Stimulated activated CD8-positive, alpha-beta memory T cell treated with anti-CD3 and anti-CD28 coated beads, Interleukin-2, amount 100 ng/mL, for 48 hours (primary cell): ENCODE data around the gene SIN3B.

ENCODE experiments used
- DNase-seq, 2 donors: peaks; one replicate each; pipeline ENCODE4 v3.0.0-alpha.2; 2020; ENCODE audit warnings: low read depth in 2 of 2

SIN3B gene

GRCh38 chr19:16911046-16911445 lies 81.8 kb downstream of the SIN3B start:
- no peak for DNase-seq

GRCh38 chr19:16912780-16913179 lies 83.6 kb downstream of the SIN3B start:
- DNase-seq, result no peak

- DNase-seq, result no peak
These were observed 85.2 kb downstream of the SIN3B start for GRCh38 chr19:16914421-16914820.

- no peak for DNase-seq
These were observed 85.9 kb downstream of the SIN3B start for GRCh38 chr19:16915135-16915534.

- no peak for DNase-seq
These were observed 86.5 kb downstream of the SIN3B start for GRCh38 chr19:16915734-16916133.

GRCh38 chr19:16917401-16917800 lies 88.2 kb downstream of the SIN3B start:
- no peak for DNase-seq

- no peak for DNase-seq
These were observed 90.3 kb downstream of the SIN3B start for GRCh38 chr19:16919496-16919895.

- DNase-seq, result no peak
These were observed 91.8 kb downstream of the SIN3B start for GRCh38 chr19:16920816-16921529.

- no peak for DNase-seq
These were observed 92.8 kb downstream of the SIN3B start for GRCh38 chr19:16921766-16922591.

GRCh38 chr19:16922592-16922934 lies 93.4 kb downstream of the SIN3B start:
- no peak for DNase-seq

- DNase-seq, result no peak
These were observed 93.8 kb downstream of the SIN3B start for GRCh38 chr19:16922949-16923348.

- no peak for DNase-seq
These were observed 98.7 kb downstream of the SIN3B start for GRCh38 chr19:16927883-16928282.

GRCh38 chr19:16928351-16928750 lies 99.2 kb downstream of the SIN3B start:
- no peak for DNase-seq

- DNase-seq, result no peak
These were observed 99.7 kb downstream of the SIN3B start for GRCh38 chr19:16928916-16929315.
